Dendritic cell treated with granulocyte-macrophage colony-stimulating factor and Interleukin-4, amounts not matched to agents 40 ng/mL and 50 ng/mL, for 4 days (primary cell): Measurements from ENCODE around the gene BCAS3.
"Not testable (repeated sequence)": the region's sequence is repeated elsewhere in the genome, so short reads cannot be mapped to it uniquely, and the experiment has no call there.

Experiments used
- H3K27ac Mint-ChIP-seq: one replicate; pipeline ENCODE4 v1.8.0; 2022; ENCODE audit warnings: mild to moderate bottlenecking, mixed read lengths
- H3K27me3 Mint-ChIP-seq: one replicate; pipeline ENCODE4 v1.8.0; 2022; ENCODE audit warnings: mild to moderate bottlenecking, mixed read lengths
- H3K36me3 Mint-ChIP-seq: one replicate; pipeline ENCODE4 v1.8.0; 2022; ENCODE audit warnings: low read depth, mixed read lengths
- H3K4me1 Mint-ChIP-seq: one replicate; pipeline ENCODE4 v1.8.0; 2022; ENCODE audit warnings: low read depth, mixed read lengths
- H3K4me3 Mint-ChIP-seq: one replicate; pipeline ENCODE4 v1.8.0; 2022; ENCODE audit warnings: mild to moderate bottlenecking, moderate library complexity, mixed read lengths
- H3K9me3 Mint-ChIP-seq: one replicate; pipeline ENCODE4 v1.8.0; 2022; ENCODE audit warnings: mixed read lengths
- intact Hi-C: fragments of 100-400 bp; cut with micrococcal nuclease; formaldehyde crosslinking; loops from one replicate; pipeline ENCODE4 v1.15.0; 2022

BCAS3 gene

DNA sequence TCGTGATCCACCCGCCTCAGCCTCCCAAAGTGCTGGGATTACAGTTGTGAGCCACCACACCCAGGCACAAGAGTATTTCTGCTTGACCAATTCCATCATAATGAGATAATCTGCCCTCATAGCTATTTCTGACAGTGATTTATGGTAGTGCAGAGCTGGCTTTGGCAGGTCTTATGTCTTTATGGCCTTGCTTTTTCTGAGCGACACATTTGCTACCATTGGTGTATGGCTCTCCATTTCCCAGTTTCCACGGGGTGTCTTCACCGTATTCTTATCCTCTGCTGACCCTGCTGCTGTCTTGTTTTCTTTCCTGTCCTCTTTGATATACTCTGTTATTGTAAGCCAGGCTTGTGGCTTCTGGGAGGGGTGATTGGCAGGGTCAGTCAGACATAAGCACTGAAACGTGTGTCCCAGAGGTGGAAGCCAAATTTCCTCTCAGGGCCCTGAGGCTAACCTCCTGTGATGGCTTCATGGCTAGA is 560.8 kb downstream of the BCAS3 start:
- H3K36me3 Mint-ChIP-seq = no peaks in the 10 kb centered on the region

DNA sequence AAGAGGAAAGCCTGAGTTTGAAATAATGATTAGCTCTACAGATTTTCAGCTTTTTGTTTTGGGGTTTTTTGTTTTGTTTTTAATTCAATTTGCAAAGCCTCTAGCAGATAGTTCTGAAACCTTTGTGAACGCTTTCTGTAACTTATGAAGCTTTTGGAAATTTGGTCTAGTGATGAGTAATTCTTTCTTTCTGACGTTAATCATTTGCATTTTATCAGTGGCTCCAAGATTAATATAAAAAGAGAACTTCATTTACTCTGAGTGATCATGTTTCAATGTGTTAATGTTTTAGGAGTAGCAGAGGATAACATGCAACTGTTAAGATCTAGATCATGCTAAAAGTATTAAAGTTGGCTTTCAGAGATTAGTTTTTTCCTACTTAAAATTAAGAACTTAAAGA is 561.7 kb downstream of the BCAS3 start:
- Mint-ChIP-seq H3K4me3 (no peak overlapping the region), H3K27ac (no peak overlapping the region), H3K9me3 (no peaks in the 10 kb centered on the region), H3K4me1 (peaks cover 2% of the 10 kb centered on the region), H3K36me3 (no peaks in the 10 kb centered on the region), H3K27me3 (no peaks in the 10 kb centered on the region)
- intact Hi-C loops = no loop called here

More for the DNA sequence above, 560.8 kb downstream of the BCAS3 start:
- Mint-ChIP-seq H3K4me3 (no peak overlapping the region), H3K4me1 (peaks cover 7% of the 10 kb centered on the region), H3K27ac (no peak overlapping the region), H3K9me3 (no peaks in the 10 kb centered on the region), H3K27me3 (no peaks in the 10 kb centered on the region)
- intact Hi-C loops = no loop called here

DNA sequence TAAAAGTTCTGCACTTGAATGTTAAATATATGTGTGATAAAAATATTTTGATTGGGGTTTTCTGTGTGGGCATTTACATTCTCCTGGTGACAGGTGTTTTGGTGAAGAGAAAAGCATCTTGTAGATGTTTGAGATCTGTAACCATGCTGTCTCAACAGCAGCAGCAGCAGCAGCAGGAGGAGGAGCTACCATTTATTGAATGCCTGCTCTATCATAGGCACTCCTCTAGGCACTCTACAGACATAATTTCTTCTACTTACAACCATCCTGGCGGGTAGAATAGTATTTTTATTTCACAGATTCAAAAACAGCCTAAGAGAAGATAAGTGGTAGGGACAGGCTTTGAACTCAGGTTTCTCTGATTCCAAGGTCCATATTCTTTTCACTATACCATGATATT is 562.3 kb downstream of the BCAS3 start:
- intact Hi-C loops = no loop called here
- no peaks in the 10 kb centered on the region for H3K27me3 Mint-ChIP-seq
- H3K36me3 Mint-ChIP-seq = no peaks in the 10 kb centered on the region
- H3K4me3 Mint-ChIP-seq = no peak overlapping the region
- no peak overlapping the region for H3K27ac Mint-ChIP-seq
- no peaks in the 10 kb centered on the region for H3K9me3 Mint-ChIP-seq
- H3K4me1 Mint-ChIP-seq = no peaks in the 10 kb centered on the region

DNA sequence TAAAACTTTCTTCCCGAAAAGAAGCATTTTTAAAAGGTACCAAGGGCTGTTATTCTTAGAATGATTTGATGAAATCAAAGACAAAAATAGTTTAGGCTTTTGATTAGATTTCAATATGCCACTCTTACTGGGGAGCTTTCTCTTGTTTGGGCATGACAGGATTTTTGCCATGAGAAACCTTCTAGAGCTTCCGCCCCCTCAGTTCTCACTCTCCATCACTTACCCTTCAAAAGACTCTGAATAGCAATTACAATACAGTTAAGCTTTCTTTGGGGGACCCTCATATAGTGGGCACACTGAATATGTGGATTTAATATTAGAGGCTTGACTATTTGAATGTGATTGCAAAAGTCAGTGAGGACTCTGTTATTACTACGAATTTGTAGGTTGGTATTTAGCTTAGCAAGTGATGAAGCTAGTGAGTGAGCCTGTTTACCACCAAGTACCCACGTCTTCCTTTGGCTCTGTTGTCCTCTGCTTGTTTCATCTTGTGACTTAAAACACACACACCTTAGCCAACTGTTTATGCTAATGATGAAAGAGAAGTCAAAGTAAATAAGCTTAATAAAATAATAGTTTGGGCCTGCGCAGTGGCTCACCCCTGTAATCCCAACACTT is 563.3 kb downstream of the BCAS3 start:
- no peak overlapping the region for H3K27ac Mint-ChIP-seq
- H3K4me1 Mint-ChIP-seq = no peaks in the 10 kb centered on the region
- no peak overlapping the region for H3K4me3 Mint-ChIP-seq
- H3K36me3 Mint-ChIP-seq = no peaks in the 10 kb centered on the region
- intact Hi-C loops = no loop called here
- no peaks in the 10 kb centered on the region for H3K9me3 Mint-ChIP-seq
- H3K27me3 Mint-ChIP-seq = no peaks in the 10 kb centered on the region

DNA sequence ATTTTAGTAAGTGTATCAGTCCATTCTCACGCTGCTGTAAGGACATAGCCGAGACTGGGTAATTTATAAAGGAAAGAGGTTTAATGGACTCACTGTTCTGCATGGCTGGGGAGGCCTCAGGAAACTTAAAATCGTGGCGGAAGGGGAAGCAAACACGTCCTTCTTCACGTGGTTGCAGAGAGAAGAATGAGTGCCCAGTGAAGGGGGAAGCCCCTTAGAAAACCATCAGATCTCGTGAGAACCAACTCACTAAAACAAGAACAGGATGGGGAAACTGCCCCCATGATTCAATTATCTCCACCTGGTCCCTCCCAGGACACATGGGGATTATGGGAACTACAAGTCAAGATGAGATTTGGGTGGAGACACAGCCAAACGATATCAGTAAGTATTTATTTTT is 567.3 kb downstream of the BCAS3 start:
- H3K4me3 Mint-ChIP-seq, H3K9me3 Mint-ChIP-seq, H3K27me3 Mint-ChIP-seq, intact Hi-C loops, H3K36me3 Mint-ChIP-seq, H3K27ac Mint-ChIP-seq: not testable (repeated sequence)
- peaks cover 15% of the 10 kb centered on the region for H3K4me1 Mint-ChIP-seq

DNA sequence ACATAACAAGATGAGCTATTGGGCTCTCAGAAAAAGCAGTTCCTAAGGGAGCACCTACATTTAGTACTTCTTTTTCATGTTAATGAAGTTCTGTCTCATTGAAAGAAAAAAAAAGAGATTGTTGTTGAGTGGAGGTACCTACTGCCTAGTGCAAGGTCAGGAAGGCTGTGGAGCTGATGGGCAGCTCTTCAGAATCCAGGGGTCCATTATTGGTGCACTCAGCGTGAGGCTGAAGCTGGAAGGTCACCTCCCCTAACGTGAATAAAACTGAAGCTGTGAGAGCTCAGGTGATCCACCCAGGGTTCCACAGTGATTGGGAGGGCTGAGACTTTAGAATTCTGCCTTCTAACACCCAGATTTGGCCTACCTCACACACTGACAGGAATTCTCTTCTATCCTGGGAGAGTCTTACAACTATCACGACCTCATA is 568.1 kb downstream of the BCAS3 start:
- Mint-ChIP-seq H3K9me3 (no peaks in the 10 kb centered on the region), H3K36me3 (no peaks in the 10 kb centered on the region), H3K4me3 (no peak overlapping the region), H3K27ac (no peak overlapping the region), H3K4me1 (peaks cover 22% of the 10 kb centered on the region), H3K27me3 (no peaks in the 10 kb centered on the region)
- intact Hi-C loops = no loop called here

DNA sequence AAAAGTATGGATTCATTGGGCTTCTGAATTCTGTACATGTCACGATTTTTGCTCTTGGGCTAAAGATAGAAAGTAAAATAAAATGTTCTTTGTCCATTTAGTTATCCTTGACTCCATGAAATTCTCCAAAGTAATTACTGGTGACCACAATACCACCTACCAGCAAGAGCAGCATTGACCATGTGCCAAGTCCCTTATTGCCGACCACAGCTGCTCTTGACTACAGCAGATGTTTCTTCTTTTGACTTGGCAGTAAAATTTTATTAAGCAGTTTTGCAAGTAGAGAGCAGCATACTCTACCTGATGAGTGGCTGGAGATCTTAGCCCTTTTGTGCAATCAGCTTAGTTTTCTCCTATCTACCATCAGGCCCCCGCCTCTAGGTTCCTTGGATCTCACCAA is 569.8 kb downstream of the BCAS3 start:
- Mint-ChIP-seq H3K9me3 (no peaks in the 10 kb centered on the region), H3K36me3 (no peaks in the 10 kb centered on the region), H3K27me3 (no peaks in the 10 kb centered on the region), H3K4me3 (no peak overlapping the region), H3K4me1 (peaks cover 39% of the 10 kb centered on the region), H3K27ac (no peak overlapping the region)
- intact Hi-C loops = no loop called here

DNA sequence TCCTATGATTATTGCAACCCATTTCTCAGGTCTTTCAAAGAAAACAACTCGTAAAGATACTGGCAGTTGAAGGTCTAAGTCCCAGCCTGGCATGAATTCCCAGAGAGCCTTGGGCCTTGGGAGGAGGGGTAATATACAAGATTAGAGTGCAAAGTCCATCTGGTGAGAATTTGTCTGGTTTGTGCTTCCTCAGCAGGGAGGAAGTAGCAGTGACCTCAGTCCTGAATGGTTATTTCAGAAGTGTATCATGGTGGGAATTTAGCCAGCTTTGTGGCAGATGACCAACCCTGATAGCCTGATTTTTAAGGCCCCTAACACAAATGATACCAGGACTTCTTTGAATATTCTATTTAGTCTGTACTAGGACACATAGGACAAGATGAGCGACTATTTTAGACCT is 570.7 kb downstream of the BCAS3 start:
- no peaks in the 10 kb centered on the region for H3K36me3 Mint-ChIP-seq
- no peak overlapping the region for H3K27ac Mint-ChIP-seq
- H3K4me1 Mint-ChIP-seq = peaks cover 40% of the 10 kb centered on the region
- intact Hi-C loops = no loop called here
- no peaks in the 10 kb centered on the region for H3K27me3 Mint-ChIP-seq
- H3K4me3 Mint-ChIP-seq = no peak overlapping the region
- H3K9me3 Mint-ChIP-seq = no peaks in the 10 kb centered on the region

DNA sequence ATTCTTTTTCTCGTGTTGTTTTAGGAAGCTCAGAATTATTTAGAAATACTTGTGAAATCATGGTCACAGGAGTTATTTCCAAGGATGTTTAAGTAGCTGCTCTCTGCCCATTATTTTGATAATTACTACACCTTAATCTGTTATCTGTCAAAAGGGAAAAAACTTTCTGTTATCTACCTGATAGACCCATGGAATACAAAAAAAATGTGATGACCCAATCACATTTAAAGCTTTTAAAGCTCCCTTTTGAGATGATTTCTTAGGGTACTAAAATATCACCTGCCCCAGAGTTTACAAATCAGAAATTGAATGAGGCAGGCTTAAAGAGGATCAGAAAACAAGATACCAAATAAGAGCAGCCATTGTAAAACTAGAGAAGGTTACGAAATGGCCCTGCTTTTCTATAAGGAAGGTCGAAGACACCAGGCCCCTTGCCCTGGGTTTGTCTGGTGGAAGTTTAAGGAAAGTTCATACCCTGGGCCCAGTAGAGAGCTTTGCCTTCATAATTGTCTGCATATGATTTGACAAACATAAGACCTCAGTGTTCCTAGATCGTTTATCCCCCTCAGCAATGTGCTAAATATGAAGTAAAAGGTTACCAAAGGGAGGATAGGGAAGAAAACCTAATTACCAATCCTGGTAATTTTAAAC is 572.1 kb downstream of the BCAS3 start:
- Mint-ChIP-seq H3K27ac (no peak overlapping the region), H3K27me3 (no peaks in the 10 kb centered on the region), H3K36me3 (no peaks in the 10 kb centered on the region), H3K9me3 (no peaks in the 10 kb centered on the region), H3K4me1 (peaks cover 40% of the 10 kb centered on the region), H3K4me3 (no peak overlapping the region)
- intact Hi-C loops = no loop called here

DNA sequence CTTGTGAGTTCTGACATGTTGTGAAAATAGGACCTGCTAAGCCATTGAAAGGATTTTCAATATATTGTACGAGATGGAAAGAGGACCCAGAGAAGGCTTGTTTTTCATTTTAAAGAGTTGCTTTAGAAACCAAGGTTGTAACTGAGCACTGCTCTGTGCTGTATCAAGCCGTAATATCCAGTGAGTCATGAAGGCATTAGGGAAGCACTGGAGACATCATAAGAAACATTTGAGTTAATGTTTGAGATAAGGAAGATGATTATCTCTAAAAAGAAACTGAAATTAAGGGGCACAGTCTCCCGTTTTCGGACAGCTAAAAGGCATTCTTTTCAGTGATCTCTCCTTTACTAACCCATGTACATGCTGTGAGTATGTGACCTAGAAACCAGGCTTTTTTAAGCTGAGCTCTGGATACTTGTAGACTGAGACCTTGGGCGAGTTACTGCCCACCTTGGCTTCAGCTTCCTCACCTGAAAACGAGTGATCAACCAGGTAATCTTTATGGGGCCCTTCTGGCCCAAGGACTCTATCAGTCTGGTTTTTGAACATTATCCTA is 572.8 kb downstream of the BCAS3 start:
- intact Hi-C loops = no loop called here
- H3K36me3 Mint-ChIP-seq = no peaks in the 10 kb centered on the region
- H3K9me3 Mint-ChIP-seq = no peaks in the 10 kb centered on the region
- peaks cover 46% of the 10 kb centered on the region for H3K4me1 Mint-ChIP-seq
- no peak overlapping the region for H3K4me3 Mint-ChIP-seq
- no peaks in the 10 kb centered on the region for H3K27me3 Mint-ChIP-seq
- no peak overlapping the region for H3K27ac Mint-ChIP-seq

DNA sequence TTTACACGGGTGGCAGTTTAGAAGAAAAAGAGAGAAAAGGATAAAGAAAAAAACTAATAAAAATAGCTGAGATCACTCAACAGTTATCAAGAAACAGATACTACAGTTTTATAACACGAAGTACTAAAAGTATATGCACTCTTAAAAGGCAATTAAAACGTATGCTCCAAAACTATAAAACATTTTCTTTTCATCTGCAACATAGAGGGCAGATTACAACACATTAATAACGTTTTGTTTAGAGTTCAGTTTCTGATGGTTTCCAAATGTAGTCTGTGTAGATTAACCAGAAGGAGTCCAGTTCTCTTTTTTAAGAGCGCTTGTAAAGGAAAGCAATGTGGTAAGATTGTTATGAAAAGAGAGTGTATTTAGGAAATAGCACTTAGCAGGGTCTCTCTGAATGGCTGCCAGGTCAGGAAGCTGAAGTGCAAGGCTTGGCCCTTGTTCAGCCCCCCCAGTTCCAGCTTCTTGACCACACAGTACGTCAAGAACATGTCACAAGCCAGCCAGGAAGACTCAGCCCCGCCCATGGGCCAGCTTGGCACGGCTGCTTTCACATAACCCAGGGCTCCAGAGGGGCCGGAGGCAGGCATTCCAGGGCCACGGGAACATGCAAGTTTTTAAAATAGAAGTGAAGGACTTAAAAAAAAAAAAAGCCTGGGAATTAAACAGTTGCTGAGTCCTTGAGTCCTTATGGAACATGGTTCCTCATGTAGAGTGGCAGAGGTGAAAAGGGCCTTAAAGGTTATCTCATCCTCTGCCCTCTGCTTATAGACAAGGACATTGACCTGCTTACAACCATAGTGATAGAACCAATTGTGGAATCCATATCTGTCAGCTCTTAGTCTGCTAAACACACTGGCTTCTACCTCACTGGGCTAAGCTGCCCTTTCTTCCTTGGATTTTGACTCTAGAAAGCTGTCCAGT is 574.6 kb downstream of the BCAS3 start:
- Mint-ChIP-seq H3K36me3 (no peaks in the 10 kb centered on the region), H3K9me3 (no peaks in the 10 kb centered on the region), H3K4me3 (no peak overlapping the region), H3K27me3 (no peaks in the 10 kb centered on the region), H3K4me1 (peaks cover 47% of the 10 kb centered on the region), H3K27ac (peak overlapping the region; percentile 14)
- intact Hi-C loops = no loop called here

DNA sequence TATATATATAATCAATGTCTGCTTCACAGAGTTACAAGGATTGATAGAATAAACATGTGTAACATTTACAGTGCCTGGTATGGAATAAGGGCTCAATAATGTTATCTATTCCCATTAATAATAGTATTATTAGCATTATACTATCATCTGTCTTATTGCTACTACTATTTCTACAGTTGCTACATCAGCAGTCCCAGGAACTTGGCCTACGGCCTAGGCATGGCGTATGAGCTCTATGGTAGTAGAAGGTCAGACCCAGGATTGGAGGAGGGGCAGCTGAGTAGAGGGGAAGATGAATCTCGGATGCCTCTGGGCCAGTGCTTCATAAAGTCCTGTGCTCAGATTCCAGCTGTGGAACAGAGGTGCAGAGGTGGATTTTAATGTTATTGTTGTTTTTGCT is 575.7 kb downstream of the BCAS3 start:
- H3K9me3 Mint-ChIP-seq = no peaks in the 10 kb centered on the region
- H3K36me3 Mint-ChIP-seq = no peaks in the 10 kb centered on the region
- no peak overlapping the region for H3K27ac Mint-ChIP-seq
- intact Hi-C loops = no loop called here
- peaks cover 44% of the 10 kb centered on the region for H3K4me1 Mint-ChIP-seq
- no peak overlapping the region for H3K4me3 Mint-ChIP-seq
- no peaks in the 10 kb centered on the region for H3K27me3 Mint-ChIP-seq

DNA sequence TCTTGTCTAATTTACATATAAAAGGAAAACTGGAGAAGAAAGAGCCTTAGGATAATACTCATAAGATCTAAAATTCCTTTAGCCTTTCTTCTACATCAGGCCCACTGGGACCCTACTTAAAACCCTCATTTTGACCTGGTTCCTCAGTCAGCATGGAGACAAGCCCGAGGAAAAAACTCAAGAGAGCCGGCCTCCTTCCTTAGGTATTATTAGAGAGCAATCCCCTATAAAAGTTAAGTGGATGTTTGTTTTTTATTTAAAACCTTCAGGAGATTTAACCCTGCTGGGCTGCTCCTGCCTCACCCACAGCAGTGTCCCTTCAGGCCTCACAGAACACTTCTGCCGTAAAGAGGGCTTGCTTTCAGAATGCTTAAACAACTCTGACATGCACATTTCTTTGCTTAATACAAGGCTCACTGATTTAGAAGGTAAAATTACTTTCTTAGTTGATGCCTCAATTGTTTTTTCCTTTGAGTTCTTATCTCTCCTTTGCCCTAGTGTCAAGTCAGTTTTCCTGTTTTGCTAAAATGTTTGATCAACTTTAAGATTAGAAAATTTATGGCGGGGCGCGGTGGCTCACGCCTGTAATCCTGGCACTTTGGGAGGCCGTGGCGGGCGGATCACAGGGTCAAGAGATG is 576.4 kb downstream of the BCAS3 start:
- intact Hi-C loops = no loop called here
- no peak overlapping the region for H3K27ac Mint-ChIP-seq

More for the DNA sequence above, 576.4 kb downstream of the BCAS3 start:
- no peaks in the 10 kb centered on the region for H3K9me3 Mint-ChIP-seq
- peaks cover 40% of the 10 kb centered on the region for H3K4me1 Mint-ChIP-seq
- H3K27me3 Mint-ChIP-seq = no peaks in the 10 kb centered on the region
- no peak overlapping the region for H3K4me3 Mint-ChIP-seq
- no peaks in the 10 kb centered on the region for H3K36me3 Mint-ChIP-seq
